ENCODE data around the gene OR2M4. TPM values are rescaled to one million over a fixed set of nuclear protein-coding genes. Genes with fewer than 3 reads are reported as not detected.

OR2M4 gene
- total RNA-seq (2013; cell fraction: nucleolus; rRNA removed), result 0.10 and 0.48 TPM in 2 replicates
- total RNA-seq (2014; rRNA removed) (not detected in 2 replicates), total RNA-seq (2014; rRNA removed; fragmentation: Illumina TruSeq; extraction: Trizol) (not detected in 2 replicates), total RNA-seq (2021) (not detected in 2 replicates), polyA plus RNA-seq (2011; rRNA removed) (not detected in 2 replicates), polyA plus RNA-seq (2014; fragmentation: Illumina TruSeq; extraction: Trizol) (not detected in 2 replicates), polyA plus RNA-seq (2014; fragmentation: Nextera tagmentation; extraction: Ambion mirVana) (not detected), polyA plus RNA-seq (2014; rRNA removed) (not detected in 2 replicates), polyA plus RNA-seq (2016; fragmentation: Nextera tagmentation; extraction: Ambion mirVana) (not detected), polyA minus RNA-seq (2011; rRNA and poly(A)+ RNA removed) (0.31 TPM in 1 of 2 replicates, not detected in the other), Bru-seq, nascent RNA (percentile 10 among the genes with signal in this experiment), BruChase-seq, experiment 1, labeled RNA remaining after a 6-hour chase (percentile 7 among the genes with signal in this experiment), BruChase-seq, experiment 2, labeled RNA remaining after a 2-hour chase (percentile 6 among the genes with signal in this experiment)
- not detected for polyA plus RNA-seq (2011; ENCODE audit: low read depth)
- polyA plus RNA-seq (2011; cell fraction: cytosol; rRNA removed), result not detected in 2 replicates
- polyA plus RNA-seq (2011; cell fraction: nucleus; rRNA removed), result not detected in 2 replicates
- not detected in 2 replicates for polyA plus RNA-seq (2012)
- not detected in 2 replicates for polyA minus RNA-seq (2011; cell fraction: cytosol; rRNA and poly(A)+ RNA removed)
- not detected in 2 replicates for polyA minus RNA-seq (2011; cell fraction: nucleus; rRNA and poly(A)+ RNA removed)
- long read RNA-seq, experiment 1, result 0 reads
- long read RNA-seq, experiment 2, result 0 reads

DNA sequence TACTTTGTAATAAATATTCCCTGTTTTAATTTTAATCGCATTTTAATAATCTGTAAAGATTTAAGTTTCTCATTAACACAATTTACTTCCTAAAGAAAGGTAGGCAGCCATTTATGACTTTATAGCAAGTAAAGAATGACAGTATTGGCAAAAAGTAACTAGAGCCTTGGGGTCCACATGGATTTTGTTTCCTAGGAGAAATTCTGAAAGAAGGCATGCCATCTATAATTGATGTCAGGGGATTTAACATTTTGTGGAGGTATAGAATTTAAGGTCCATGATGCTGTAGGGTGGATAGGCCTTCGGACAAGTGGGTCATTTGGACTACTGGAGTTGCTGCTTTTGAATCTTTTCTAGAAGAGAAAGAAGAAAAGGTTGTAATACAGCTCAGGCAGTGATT, at the start of gene OR2M4:
OR2M4 (plus strand) TSS at position 301 of the 400 bp plus-strand sequence. CDS start 7,512 bp downstream, outside the sequence.
- Histone ChIP-seq H3K27me3 (replicated peaks in 1 of 2; ENCODE audit: control insufficient read depth in 2 of 2, insufficient read depth in 2 of 2, low read length in 1 of 2) (no peaks in the 10 kb centered on the region), H3K79me2 (ENCODE audit: control insufficient read depth, insufficient read depth, low read length) (no peaks in the 10 kb centered on the region), H2AFZ (ENCODE audit: control insufficient read depth, low read depth, low read length) (no peak within 1 kb of the TSS), H3K4me1 (ENCODE audit: control insufficient read depth, insufficient read depth, low read length) (no peaks in the 10 kb centered on the region), H3K27ac (ENCODE audit: control insufficient read depth, insufficient read depth) (no peak within 1 kb of the TSS), H3K9ac (ENCODE audit: control insufficient read depth, insufficient read depth, low read length) (no peak within 1 kb of the TSS), H3K4me3 (no peak within 1 kb of the TSS), H3K36me3 (ENCODE audit: control insufficient read depth in 2 of 2, insufficient read depth in 2 of 2, low read length in 1 of 2) (no peaks in the 10 kb centered on the region), H4K20me1 (ENCODE audit: control insufficient read depth, insufficient read depth) (no peaks in the 10 kb centered on the region), H3K9me3 (replicated peaks; ENCODE audit: control insufficient read depth, insufficient read depth, low read length) (no peaks in the 10 kb centered on the region), H3K4me2 (ENCODE audit: control insufficient read depth, insufficient read depth) (no peak within 1 kb of the TSS)
- ChIA-PET POLR2A (no interaction called here), SMC1A (ENCODE audit: uncharacterized antibody, unreplicated experiment) (interaction anchor here (1.6 kb wide), 1 partner anchor 9 kb away, joined by 3 read pairs; no protein-coding TSS in a partner anchor), RAD21 (ENCODE audit: unreplicated experiment) (interaction anchor here (0.6 kb wide), 1 partner anchor 12 kb away, joined by 3 read pairs; no protein-coding TSS in a partner anchor), CTCF (interaction anchor here (1.0 kb wide), 1 partner anchor 12 kb away, joined by 3 read pairs; no protein-coding TSS in a partner anchor)
- FAIRE-seq, result no peak
- TF ChIP-seq PAX5 (IDR thresholded peaks at IDR 0.05; ENCODE audit: borderline replicate concordance, low read depth, low read length) (no peak), HCFC1 (IDR thresholded peaks at IDR 0.05; ENCODE audit: low read length) (no peak), TARDBP (IDR thresholded peaks at IDR 0.05; ENCODE audit: borderline replicate concordance) (no peak), E4F1 (IDR thresholded peaks at IDR 0.05; ENCODE audit: borderline replicate concordance, partially characterized antibody) (no peak), HDGF (IDR thresholded peaks at IDR 0.05) (no peak), POLR2AphosphoS2 (IDR thresholded peaks at IDR 0.05; ENCODE audit: low read depth, low read length) (no peak)
- TF ChIP-seq, protein P1, sequence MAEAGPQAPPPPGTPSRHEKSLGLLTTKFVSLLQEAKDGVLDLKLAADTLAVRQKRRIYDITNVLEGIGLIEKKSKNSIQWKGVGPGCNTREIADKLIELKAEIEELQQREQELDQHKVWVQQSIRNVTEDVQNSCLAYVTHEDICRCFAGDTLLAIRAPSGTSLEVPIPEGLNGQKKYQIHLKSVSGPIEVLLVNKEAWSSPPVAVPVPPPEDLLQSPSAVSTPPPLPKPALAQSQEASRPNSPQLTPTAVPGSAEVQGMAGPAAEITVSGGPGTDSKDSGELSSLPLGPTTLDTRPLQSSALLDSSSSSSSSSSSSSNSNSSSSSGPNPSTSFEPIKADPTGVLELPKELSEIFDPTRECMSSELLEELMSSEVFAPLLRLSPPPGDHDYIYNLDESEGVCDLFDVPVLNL (IDR thresholded peaks at IDR 0.05; ENCODE audit: low read depth, low read length), result no peak
- WGBS (ENCODE audit: insufficient coverage, insufficient replicate concordance, low lambda C conversion rate, missing lambda C conversion rate), result 9% methylated on average over 2 of the region's 2 CpGs
- ATAC-seq, result no peak
- DNase-seq (ENCODE audit: low read depth, low spot score), result no peak
- intact Hi-C loops (cut with micrococcal nuclease; ENCODE audit: unreplicated experiment) (no loop called here), in situ Hi-C loops (cut with MboI) (no loop called here)
- BruUV-seq (replicated peaks), result no TSS peak
